Mesenchymal stem cell (in vitro differentiated cells and primary cell): ENCODE results near the gene SLC9A7. TPM values are rescaled to one million over a fixed set of nuclear protein-coding genes. Genes with fewer than 3 reads are reported as not detected.

Experiments used
- DNase-seq: peaks from one replicate; pipeline ENCODE4 v3.0.0-alpha.2; 2013
- H2AFZ ChIP-seq: one replicate; pipeline ENCODE4 v1.6.1; 2013; ENCODE audit warnings: low read depth, mild to moderate bottlenecking, control low read depth, inconsistent platforms, low read length, moderate library complexity
- H2AK5ac ChIP-seq: 2 replicates; pipeline ENCODE4 v1.6.1; 2013; ENCODE audit warnings: low read length, moderate library complexity, mild to moderate bottlenecking, inconsistent platforms; ENCODE audit not compliant: severe bottlenecking
- H2BK120ac ChIP-seq: one replicate; pipeline ENCODE4 v1.6.1; 2013; ENCODE audit warnings: low read depth, mild to moderate bottlenecking, inconsistent platforms, low read length, moderate library complexity
- H2BK12ac ChIP-seq, 2 experiments: one replicate each; pipeline ENCODE4 v1.6.1; 2013; ENCODE audit warnings: inconsistent platforms in 2 of 2, low read length in 2 of 2, mild to moderate bottlenecking in 2 of 2, moderate library complexity in 2 of 2, control low read depth in 1 of 2
- H2BK15ac ChIP-seq: one replicate; pipeline ENCODE4 v1.6.1; 2013; ENCODE audit warnings: mild to moderate bottlenecking, low read depth, inconsistent platforms; ENCODE audit not compliant: poor library complexity, severe bottlenecking
- H2BK5ac ChIP-seq: 2 replicates; pipeline ENCODE4 v1.6.1; 2013; ENCODE audit warnings: low read depth, mild to moderate bottlenecking, low read length, control low read depth, inconsistent platforms; ENCODE audit not compliant: poor library complexity, severe bottlenecking
- H3K14ac ChIP-seq, 2 experiments: one replicate each; pipeline ENCODE4 v1.6.1; 2013; ENCODE audit warnings: inconsistent platforms in 2 of 2, low read length in 2 of 2, control low read depth in 1 of 2, mild to moderate bottlenecking in 1 of 2, moderate library complexity in 1 of 2
- H3K18ac ChIP-seq, 2 experiments: one replicate each; pipeline ENCODE4 v1.6.1; 2013; ENCODE audit warnings: inconsistent platforms in 2 of 2, low read length in 2 of 2, control low read depth in 1 of 2, low read depth in 1 of 2, mild to moderate bottlenecking in 1 of 2
- H3K23ac ChIP-seq, 2 experiments: one replicate each; pipeline ENCODE4 v1.6.1; 2013; ENCODE audit warnings: inconsistent platforms in 2 of 2, low read length in 2 of 2, mild to moderate bottlenecking in 2 of 2, moderate library complexity in 2 of 2, control low read depth in 1 of 2
- H3K27ac ChIP-seq: 2 replicates; pipeline ENCODE4 v1.5.1; 2013; ENCODE audit warnings: mild to moderate bottlenecking, moderate library complexity, low read length, control low read depth, inconsistent platforms; ENCODE audit not compliant: poor library complexity, severe bottlenecking
- H3K27me3 ChIP-seq, 2 experiments: 2 replicates each; pipeline versions ENCODE4 v1.6.1 to v1.7.0; 2013; ENCODE audit warnings: low read length in 2 of 2, mild to moderate bottlenecking in 2 of 2, moderate library complexity in 2 of 2, control low read depth in 1 of 2, inconsistent platforms in 1 of 2; ENCODE audit not compliant: control insufficient read depth in 1 of 2, insufficient read depth in 1 of 2
- H3K36me3 ChIP-seq, 2 experiments: 2 replicates each; pipeline versions ENCODE4 v1.6.1 to v1.7.0; 2013; ENCODE audit warnings: low read length in 2 of 2, control low read depth in 1 of 2, inconsistent platforms in 1 of 2, low read depth in 1 of 2, mild to moderate bottlenecking in 1 of 2; ENCODE audit not compliant: insufficient read depth in 2 of 2, control insufficient read depth in 1 of 2
- H3K4ac ChIP-seq, 2 experiments: one replicate each; pipeline ENCODE4 v1.6.1; 2013; ENCODE audit warnings: inconsistent platforms in 2 of 2, low read length in 2 of 2, mild to moderate bottlenecking in 2 of 2, moderate library complexity in 2 of 2, control low read depth in 1 of 2, low read depth in 1 of 2
- H3K4me1 ChIP-seq: 2 replicates; pipeline ENCODE4 v1.6.1; 2013; ENCODE audit warnings: low read depth, low read length, control low read depth; ENCODE audit not compliant: control insufficient read depth, insufficient read depth
- H3K4me2 ChIP-seq: 2 replicates; pipeline ENCODE4 v1.6.1; 2013; ENCODE audit warnings: low read length, mild to moderate bottlenecking, inconsistent platforms; ENCODE audit not compliant: poor library complexity, severe bottlenecking
- H3K4me3 ChIP-seq, 2 experiments: 2 replicates each; pipeline versions ENCODE4 v1.5.1 to v1.7.0; 2013; ENCODE audit warnings: low read length in 2 of 2, mild to moderate bottlenecking in 2 of 2, control low read depth in 1 of 2, low read depth in 1 of 2; ENCODE audit not compliant: insufficient read depth in 1 of 2
- H3K79me1 ChIP-seq: replicated peaks from 2 replicates; pipeline ENCODE4 v1.6.1; 2013; ENCODE audit warnings: mild to moderate bottlenecking, control low read depth, low read length, inconsistent platforms; ENCODE audit not compliant: poor library complexity, severe bottlenecking
- H3K9ac ChIP-seq: 2 replicates; pipeline ENCODE4 v1.7.0; 2013; ENCODE audit warnings: mild to moderate bottlenecking, low read length, moderate library complexity
- H3K9me3 ChIP-seq: 2 replicates; pipeline ENCODE4 v1.7.0; 2013; ENCODE audit warnings: mild to moderate bottlenecking, low read length; ENCODE audit not compliant: control insufficient read depth
- H4K8ac ChIP-seq: one replicate; pipeline ENCODE4 v1.6.1; 2013; ENCODE audit warnings: inconsistent platforms, mild to moderate bottlenecking, low read length, moderate library complexity
- H4K91ac ChIP-seq: one replicate; pipeline ENCODE4 v1.6.1; 2013; ENCODE audit warnings: mild to moderate bottlenecking, low read length, inconsistent platforms
- WGBS: methylation state at CpG from one replicate; pipeline ENCODE4 v1.1.7; 2013; ENCODE audit warnings: mixed read lengths; 5-methylcytosine and 5-hydroxymethylcytosine counted together
- small RNA-seq: library from polyadenylated mRNA; stranded (forward); fragments of <200 nt; extraction: miRNeasy Mini kit (QIAGEN cat#:217004); gene quantifications from one replicate; pipeline ENCODE3, GENCODE V24; 2013; ENCODE audit warnings: low read depth

SLC9A7 gene

GRCh38 chrX:46553935-46554334 is 205.0 kb downstream of the SLC9A7 start:
- Histone ChIP-seq H3K36me3 (no peaks in the 10 kb centered on the region), H3K9me3 (no peaks in the 10 kb centered on the region), H3K27me3 (no peaks in the 10 kb centered on the region), H3K23ac (no peak overlapping the region), H2BK12ac (no peak overlapping the region), H3K9ac (no peak overlapping the region), H3K4me2 (no peak overlapping the region), H2AFZ (no peak overlapping the region), H2AK5ac (no peak overlapping the region), H2BK120ac (no peak overlapping the region), H2BK5ac (no peak overlapping the region), H3K18ac (no peak overlapping the region), H3K27ac (no peak overlapping the region), H3K14ac (no peak overlapping the region), H2BK15ac (no peak overlapping the region), H3K4me3 (no peak overlapping the region), H4K91ac (no peak overlapping the region), H3K4ac (no peak overlapping the region), H4K8ac (no peak overlapping the region), H3K4me1 (no peaks in the 10 kb centered on the region), H3K79me1 (no peaks in the 10 kb centered on the region)
- WGBS: 92% methylated on average over 5 of the region's 5 CpGs
- DNase-seq: no peak

GRCh38 chrX:46551494-46552128 is 207.3 kb downstream of the SLC9A7 start:
- no peak overlapping the region for H3K14ac ChIP-seq
- no peak overlapping the region for H3K4ac ChIP-seq
- no peak overlapping the region for H2BK120ac ChIP-seq
- no peak overlapping the region for H4K91ac ChIP-seq
- no peak overlapping the region for H3K9ac ChIP-seq
- H3K23ac ChIP-seq: no peak overlapping the region
- peaks cover 0 to 8% of the 10 kb centered on the region in 2 experiments for H3K36me3 ChIP-seq
- H2BK15ac ChIP-seq: no peak overlapping the region
- no peak overlapping the region for H4K8ac ChIP-seq
- H3K79me1 ChIP-seq: no peaks in the 10 kb centered on the region
- no peak overlapping the region for H3K4me3 ChIP-seq
- peak overlapping the region; percentile 55 for H3K27ac ChIP-seq
- H2BK12ac ChIP-seq: no peak overlapping the region
- peak; percentile 72 for DNase-seq
- H3K9me3 ChIP-seq: no peaks in the 10 kb centered on the region
- H3K27me3 ChIP-seq: no peaks in the 10 kb centered on the region
- H2BK5ac ChIP-seq: no peak overlapping the region
- no peak overlapping the region for H2AFZ ChIP-seq
- 1% methylated on average over 7 of the region's 8 CpGs for WGBS
- no peak overlapping the region for H2AK5ac ChIP-seq
- H3K4me2 ChIP-seq: no peak overlapping the region
- no peaks in the 10 kb centered on the region for H3K4me1 ChIP-seq
- H3K18ac ChIP-seq: no peak overlapping the region

- no peak overlapping the region for H3K18ac ChIP-seq
- no peak for DNase-seq
- H3K36me3 ChIP-seq: peaks cover 0 to 8% of the 10 kb centered on the region in 2 experiments
- WGBS: 90% methylated on average over 1 of the region's 1 CpG
- no peak overlapping the region for H2BK12ac ChIP-seq
- no peak overlapping the region for H3K9ac ChIP-seq
- H3K14ac ChIP-seq: no peak overlapping the region
- H2AK5ac ChIP-seq: no peak overlapping the region
- H3K4me2 ChIP-seq: no peak overlapping the region
- no peak overlapping the region for H4K8ac ChIP-seq
- no peaks in the 10 kb centered on the region for H3K79me1 ChIP-seq
- no peak overlapping the region for H3K27ac ChIP-seq
- no peak overlapping the region for H3K23ac ChIP-seq
- no peak overlapping the region for H2AFZ ChIP-seq
- H2BK120ac ChIP-seq: no peak overlapping the region
- no peaks in the 10 kb centered on the region for H3K9me3 ChIP-seq
- H2BK15ac ChIP-seq: no peak overlapping the region
- H3K4me1 ChIP-seq: no peaks in the 10 kb centered on the region
- H3K4ac ChIP-seq: no peak overlapping the region
- H4K91ac ChIP-seq: no peak overlapping the region
- no peaks in the 10 kb centered on the region for H3K27me3 ChIP-seq
- H3K4me3 ChIP-seq: no peak overlapping the region
- no peak overlapping the region for H2BK5ac ChIP-seq
Measured at GRCh38 chrX:46549914-46550313, 209.0 kb downstream of the SLC9A7 start.

Small RNA genes lying within 50 kb of the gene (small RNA-seq; reads per million reads assigned to genes)
- not detected for gene RF00017
